NCI-H82 treated with DMSO at 0.1 percent for 48 hours (cell line): ENCODE measurements around the gene AS3MT.
"Not testable (repeated sequence)": the region's sequence is repeated elsewhere in the genome, so short reads cannot be mapped to it uniquely, and the experiment has no call there.

Source experiments
- DNase-seq: peaks from one replicate; lab custom pipeline; 2025; ENCODE audit not compliant: unreplicated experiment; lab: John Stamatoyannopoulos, UW

Gene AS3MT

GRCh38 chr10:102919246-102919959 lies 50.1 kb downstream of the AS3MT start:
- DNase-seq = no peak

- DNase-seq = no peak
Measured at GRCh38 chr10:102919992-102920739, 50.9 kb downstream of the AS3MT start.

GRCh38 chr10:102923601-102924000 lies 54.3 kb downstream of the AS3MT start:
- DNase-seq = no peak

GRCh38 chr10:102926842-102927241 lies 57.6 kb downstream of the AS3MT start:
- no peak for DNase-seq

- no peak for DNase-seq
Measured at GRCh38 chr10:102927311-102928010, 58.2 kb downstream of the AS3MT start.

- not testable (repeated sequence) for DNase-seq
Measured at GRCh38 chr10:102928442-102928841, 59.2 kb downstream of the AS3MT start.

- no peak for DNase-seq
Measured at GRCh38 chr10:102930720-102931119, 61.5 kb downstream of the AS3MT start.

- no peak for DNase-seq
Measured at GRCh38 chr10:102931643-102932042, 62.4 kb downstream of the AS3MT start.

GRCh38 chr10:102935505-102935904 lies 66.2 kb downstream of the AS3MT start:
- DNase-seq = no peak

GRCh38 chr10:102935939-102936605 lies 66.8 kb downstream of the AS3MT start:
- DNase-seq = no peak

- no peak for DNase-seq
Measured at GRCh38 chr10:102941401-102941800, 72.1 kb downstream of the AS3MT start.

- DNase-seq = no peak
Measured at GRCh38 chr10:102945449-102945848, 76.2 kb downstream of the AS3MT start.

GRCh38 chr10:102945962-102946361 lies 76.7 kb downstream of the AS3MT start:
- DNase-seq = no peak

- no peak for DNase-seq
Measured at GRCh38 chr10:102946992-102947391, 77.7 kb downstream of the AS3MT start.

- DNase-seq = no peak
Measured at GRCh38 chr10:102948176-102948575, 78.9 kb downstream of the AS3MT start.

GRCh38 chr10:102948786-102949185 lies 79.5 kb downstream of the AS3MT start:
- no peak for DNase-seq

- DNase-seq = no peak
Measured at GRCh38 chr10:102949916-102950315, 80.6 kb downstream of the AS3MT start.

- no peak for DNase-seq
Measured at GRCh38 chr10:102951316-102951715, 82.0 kb downstream of the AS3MT start.
